Esophagus squamous epithelium (tissue), 5 donors: ENCODE results near the gene CDON. TPM values are rescaled to one million over a fixed set of nuclear protein-coding genes. Genes with fewer than 3 reads are reported as not detected.

Experiments
- DNase-seq: peaks from one replicate; lab custom pipeline; 2025; lab: John Stamatoyannopoulos, UW
- H3K27ac ChIP-seq, 4 donors: fragments of 200-600 bp; sonication (generic); one replicate each; pipeline ENCODE4 v1.5.1; 2016 to 2019; ENCODE audit warnings: mild to moderate bottlenecking in 1 of 4
- H3K27me3 ChIP-seq, 4 donors: fragments of 200-600 bp; sonication (generic); 1 replicate in 3 of 4; 2 replicates in 1 of 4; pipeline versions ENCODE4 v1.5.1 to v1.6.0; 2017 to 2021; ENCODE audit warnings: antibody characterized with exemption in 1 of 4
- H3K36me3 ChIP-seq, 3 donors: fragments of 200-600 bp; sonication (generic); one replicate each; pipeline ENCODE4 v1.5.1; 2016 to 2019
- H3K4me1 ChIP-seq, 3 donors: fragments of 200-600 bp; sonication (generic); one replicate each; pipeline ENCODE4 v1.5.1; 2017 to 2019
- H3K4me3 ChIP-seq, 4 donors: fragments of 200-600 bp; sonication (generic); 1 replicate in 3 of 4; 2 replicates in 1 of 4; pipeline ENCODE4 v1.5.1; 2016 to 2019; ENCODE audit warnings: mild to moderate bottlenecking in 2 of 4, moderate library complexity in 1 of 4
- H3K9me3 ChIP-seq, 3 donors: fragments of 200-600 bp; sonication (generic); one replicate each; pipeline ENCODE4 v1.5.1; 2016 to 2019
- POLR2A ChIP-seq, 4 donors: fragments of 450-650 bp; IDR thresholded peaks; one replicate each; pipeline ENCODE4 v1.6.1; 2017; ENCODE audit warnings: antibody characterized with exemption in 4 of 4, mild to moderate bottlenecking in 4 of 4, moderate library complexity in 3 of 4
- WGBS, 2 donors: methylation state at CpG; one replicate each; pipeline ENCODE4 v1.1.5; 2018; 5-methylcytosine and 5-hydroxymethylcytosine counted together
- intact Hi-C: fragments of 100-400 bp; cut with DNase I; formaldehyde crosslinking; loops from one replicate; pipeline ENCODE4 v1.15.0; 2022
- total RNA-seq, 4 donors: library from RNA; depleted of rRNA; stranded (reverse); fragments of >200 nt; gene quantifications; one replicate each; pipeline ENCODE4 v1.1.0, GENCODE V29; 2016
- TF ChIP-seq, protein P1 (sequence below), 6 experiments: fragments of 450-650 bp in 4 of 6; fragments of 200-600 bp in 2 of 6; sonication (generic) in 2 of 6; IDR thresholded peaks; one replicate each; pipeline ENCODE4 v1.5.1; 2016 to 2019; ENCODE audit warnings: antibody characterized with exemption in 6 of 6, mild to moderate bottlenecking in 4 of 6, moderate library complexity in 4 of 6
- donor health status: DM: yes; HTN: yes; CAD: no.

The CDON gene
- total RNA-seq, 4 donors from 2014 or later: 2.5 to 5.5 (median 3.4) TPM

DNA sequence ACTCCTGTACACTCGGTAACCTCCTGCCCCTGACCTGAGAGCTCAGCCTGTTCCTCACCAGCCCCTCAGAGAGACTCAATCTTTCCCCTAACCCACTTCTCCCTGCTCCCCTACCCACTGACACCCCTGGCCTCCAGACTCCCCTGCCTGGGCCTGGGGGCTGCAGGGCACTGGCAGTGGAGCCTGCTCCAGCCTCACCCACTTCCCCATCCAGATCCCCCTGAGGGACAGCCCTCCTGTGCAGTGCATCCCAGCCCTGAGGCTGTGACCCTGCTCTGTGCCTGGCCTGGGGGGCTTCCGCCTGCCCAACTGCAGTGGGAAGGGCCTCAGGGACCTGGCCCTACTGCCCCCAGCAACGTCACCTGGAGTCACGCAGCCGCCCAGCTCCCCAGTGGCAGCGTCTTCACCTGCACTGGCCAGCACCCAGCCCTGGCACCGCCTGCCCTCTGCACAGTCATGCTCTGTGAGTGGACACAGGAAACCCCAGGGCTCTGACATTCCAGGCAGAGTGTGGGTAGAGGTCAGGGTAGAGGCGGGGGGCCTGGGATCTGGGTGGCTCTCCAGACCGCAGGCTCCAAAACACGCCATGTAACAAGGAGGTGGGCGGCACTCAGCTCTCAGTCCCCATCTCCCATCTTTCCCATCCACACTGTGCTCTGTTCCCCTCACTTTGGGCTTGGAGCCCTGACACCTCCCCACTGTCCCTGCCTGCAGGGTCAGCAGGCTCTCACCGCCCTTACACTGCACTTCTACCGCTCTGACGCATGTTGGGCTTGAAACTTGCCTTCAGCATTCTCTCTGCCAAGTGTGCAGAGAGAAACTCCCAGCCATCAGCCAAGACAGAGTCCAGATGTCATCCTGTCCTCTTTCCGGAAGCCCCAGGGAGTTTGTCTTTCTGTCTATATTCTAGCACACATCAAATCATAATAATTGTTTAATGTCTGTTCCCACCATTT lies 111.7 kb downstream of the CDON start:
- Histone ChIP-seq H3K9me3 (no peaks in the 10 kb centered on the region), H3K36me3 (no peaks in the 10 kb centered on the region), H3K27ac (peak overlapping the region in 2 of 4 donors; percentile 73 to 75), H3K27me3 (peaks cover 0 to 9% (median 0%) of the 10 kb centered on the region in 4 donors), H3K4me3 (no peak overlapping the region), H3K4me1 (peaks cover 13 to 38% (median 23%) of the 10 kb centered on the region in 3 donors)
- no peak for TF ChIP-seq POLR2A (IDR thresholded peaks at IDR 0.05)
- DNase-seq: no peak
- intact Hi-C loops: no loop called here
- 61 to 66% methylated on average over 8 to 10 of the region's 15 CpGs for WGBS, 2 donors

DNA sequence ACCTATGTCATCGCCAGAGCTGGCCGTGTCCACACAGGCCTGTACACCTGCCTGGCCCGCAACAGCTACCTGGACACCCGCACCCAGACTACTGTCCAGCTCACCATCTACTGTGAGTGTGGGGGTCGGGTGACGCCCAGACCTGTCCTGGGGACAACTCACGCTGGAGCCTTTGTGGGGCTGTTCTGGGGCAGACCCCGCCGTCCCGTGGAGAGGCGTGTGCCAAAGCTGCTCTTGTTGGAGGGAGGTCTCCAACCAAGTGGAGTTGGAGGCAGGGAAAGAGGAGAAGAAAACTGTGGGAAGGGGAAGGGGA lies 112.5 kb downstream of the CDON start:
- Histone ChIP-seq H3K36me3 (no peaks in the 10 kb centered on the region), H3K4me3 (no peak overlapping the region), H3K27me3 (peaks cover 0 to 9% (median 0%) of the 10 kb centered on the region in 4 donors), H3K4me1 (peaks cover 13 to 37% (median 23%) of the 10 kb centered on the region in 3 donors), H3K9me3 (no peaks in the 10 kb centered on the region), H3K27ac (no peak overlapping the region)
- intact Hi-C loops: no loop called here
- 85% methylated on average over 6 of the region's 11 CpGs; no CpG with 5 or more reads in 1 of the 2 donors for WGBS, 2 donors
- TF ChIP-seq, protein P1, sequence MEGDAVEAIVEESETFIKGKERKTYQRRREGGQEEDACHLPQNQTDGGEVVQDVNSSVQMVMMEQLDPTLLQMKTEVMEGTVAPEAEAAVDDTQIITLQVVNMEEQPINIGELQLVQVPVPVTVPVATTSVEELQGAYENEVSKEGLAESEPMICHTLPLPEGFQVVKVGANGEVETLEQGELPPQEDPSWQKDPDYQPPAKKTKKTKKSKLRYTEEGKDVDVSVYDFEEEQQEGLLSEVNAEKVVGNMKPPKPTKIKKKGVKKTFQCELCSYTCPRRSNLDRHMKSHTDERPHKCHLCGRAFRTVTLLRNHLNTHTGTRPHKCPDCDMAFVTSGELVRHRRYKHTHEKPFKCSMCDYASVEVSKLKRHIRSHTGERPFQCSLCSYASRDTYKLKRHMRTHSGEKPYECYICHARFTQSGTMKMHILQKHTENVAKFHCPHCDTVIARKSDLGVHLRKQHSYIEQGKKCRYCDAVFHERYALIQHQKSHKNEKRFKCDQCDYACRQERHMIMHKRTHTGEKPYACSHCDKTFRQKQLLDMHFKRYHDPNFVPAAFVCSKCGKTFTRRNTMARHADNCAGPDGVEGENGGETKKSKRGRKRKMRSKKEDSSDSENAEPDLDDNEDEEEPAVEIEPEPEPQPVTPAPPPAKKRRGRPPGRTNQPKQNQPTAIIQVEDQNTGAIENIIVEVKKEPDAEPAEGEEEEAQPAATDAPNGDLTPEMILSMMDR (IDR thresholded peaks at IDR 0.05): no peak
- TF ChIP-seq POLR2A (IDR thresholded peaks at IDR 0.05): no peak
- DNase-seq: no peak

DNA sequence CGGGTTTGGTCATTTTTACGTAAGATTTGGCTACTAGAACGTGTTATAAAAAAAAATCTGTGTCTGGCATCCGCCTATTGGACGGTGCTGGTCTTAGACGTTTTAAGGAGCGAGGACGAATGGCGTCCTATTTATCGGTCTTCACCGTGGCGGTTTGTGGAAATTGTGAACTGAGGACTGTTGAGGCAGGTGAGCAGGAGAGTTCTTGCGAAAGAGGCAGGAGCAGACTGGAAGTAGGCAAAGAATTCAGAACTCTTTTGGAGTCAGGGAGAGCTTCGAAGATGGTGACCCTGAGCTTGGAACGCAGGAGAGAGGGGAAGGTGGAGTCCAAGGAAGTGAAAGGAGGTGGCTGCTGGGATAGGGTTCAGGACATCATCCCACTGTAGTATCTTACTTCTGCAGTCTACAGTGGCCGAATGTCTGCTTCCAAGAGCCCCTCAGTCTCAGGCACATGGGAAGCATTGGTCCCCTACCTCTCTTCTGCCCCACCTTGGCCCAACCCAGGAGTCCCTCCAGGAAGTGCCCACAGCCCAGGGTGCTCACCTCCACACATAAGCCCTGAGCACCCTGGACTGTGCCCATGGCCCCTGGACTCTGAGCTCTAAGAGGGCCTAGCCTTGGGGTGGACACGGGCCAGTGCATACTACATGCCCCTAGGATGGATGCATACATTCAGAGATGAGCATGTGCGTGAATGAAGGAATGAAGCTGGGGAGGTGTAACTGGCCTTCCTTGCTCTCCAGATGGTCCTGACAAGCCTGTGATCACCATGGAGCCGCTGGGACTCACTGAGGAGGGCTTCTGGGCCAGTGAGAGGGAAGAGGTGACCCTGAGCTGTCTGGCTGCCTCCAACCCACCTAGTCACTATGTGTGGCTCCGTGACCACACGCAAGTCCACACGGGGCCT lies 113.1 kb downstream of the CDON start:
- intact Hi-C loops: loop anchor here (10.0 kb wide), 1 partner anchor 105 kb away; no protein-coding TSS in a partner anchor
- peaks cover 0 to 9% (median 0%) of the 10 kb centered on the region in 4 donors for H3K27me3 ChIP-seq
- DNase-seq: no peak
- 89 to 90% methylated on average over 19 to 21 of the region's 22 CpGs for WGBS, 2 donors
- no peak overlapping the region for H3K4me3 ChIP-seq
- TF ChIP-seq POLR2A (IDR thresholded peaks at IDR 0.05): no peak
- TF ChIP-seq, protein P1 (IDR thresholded peaks at IDR 0.05): no peak
- no peaks in the 10 kb centered on the region for H3K36me3 ChIP-seq
- H3K4me1 ChIP-seq: peaks cover 13 to 37% (median 23%) of the 10 kb centered on the region in 3 donors
- no peaks in the 10 kb centered on the region for H3K9me3 ChIP-seq
- H3K27ac ChIP-seq: no peak overlapping the region

DNA sequence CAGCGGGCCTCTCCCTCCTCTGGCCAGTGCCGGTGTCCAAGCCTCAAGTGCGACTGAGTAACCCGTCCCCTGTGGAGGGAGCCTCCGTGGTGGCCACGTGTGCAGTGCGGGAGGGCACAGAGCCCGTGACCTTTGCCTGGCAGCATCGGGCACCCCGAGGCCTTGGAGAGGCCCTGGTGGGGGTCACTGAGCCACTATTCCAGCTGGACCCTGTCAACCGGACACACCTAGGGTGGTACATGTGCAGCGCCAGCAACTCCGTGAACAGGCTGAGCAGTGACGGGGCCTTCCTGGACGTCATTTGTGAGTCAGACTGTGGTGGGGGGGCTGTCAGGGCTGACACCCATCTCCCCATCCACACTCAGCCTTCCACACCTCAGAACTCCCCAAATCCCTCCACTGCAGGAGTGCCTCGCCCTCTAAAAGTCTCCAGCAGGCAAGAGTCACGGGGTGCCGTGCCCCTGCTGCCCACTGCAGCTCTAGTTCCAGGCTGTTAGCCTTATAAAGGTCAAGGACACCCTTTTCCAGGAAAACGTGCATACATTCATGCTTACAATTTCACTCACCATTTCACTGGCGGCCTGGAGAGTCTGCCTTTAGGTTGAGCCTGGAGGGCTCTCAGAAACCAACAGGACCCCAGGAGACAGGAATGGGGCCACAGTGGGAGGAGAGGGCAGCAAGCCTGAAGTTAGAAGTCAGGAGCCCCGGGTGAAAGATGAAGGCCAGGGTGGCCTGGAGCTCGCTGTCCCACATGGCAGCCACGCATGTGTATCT lies 114.2 kb downstream of the CDON start:
- WGBS, 2 donors: 84 to 86% methylated on average over 4 to 7 of the region's 23 CpGs
- DNase-seq: no peak
- intact Hi-C loops: loop anchor here (10.0 kb wide), 1 partner anchor 106 kb away; no protein-coding TSS in a partner anchor
- no peak overlapping the region for H3K4me3 ChIP-seq
- TF ChIP-seq, protein P1 (IDR thresholded peaks at IDR 0.05): no peak
- no peak overlapping the region for H3K27ac ChIP-seq
- H3K36me3 ChIP-seq: no peaks in the 10 kb centered on the region
- H3K4me1 ChIP-seq: peaks cover 13 to 31% (median 22%) of the 10 kb centered on the region in 3 donors
- H3K9me3 ChIP-seq: no peaks in the 10 kb centered on the region
- peaks cover 0 to 9% (median 0%) of the 10 kb centered on the region in 4 donors for H3K27me3 ChIP-seq
